ENCODE data around the gene CDC27.

- TF ChIP-seq EZH2 (IDR thresholded peaks at IDR 0.05; ENCODE audit: insufficient read depth, low read length): no peak
- TF ChIP-seq, protein P1, sequence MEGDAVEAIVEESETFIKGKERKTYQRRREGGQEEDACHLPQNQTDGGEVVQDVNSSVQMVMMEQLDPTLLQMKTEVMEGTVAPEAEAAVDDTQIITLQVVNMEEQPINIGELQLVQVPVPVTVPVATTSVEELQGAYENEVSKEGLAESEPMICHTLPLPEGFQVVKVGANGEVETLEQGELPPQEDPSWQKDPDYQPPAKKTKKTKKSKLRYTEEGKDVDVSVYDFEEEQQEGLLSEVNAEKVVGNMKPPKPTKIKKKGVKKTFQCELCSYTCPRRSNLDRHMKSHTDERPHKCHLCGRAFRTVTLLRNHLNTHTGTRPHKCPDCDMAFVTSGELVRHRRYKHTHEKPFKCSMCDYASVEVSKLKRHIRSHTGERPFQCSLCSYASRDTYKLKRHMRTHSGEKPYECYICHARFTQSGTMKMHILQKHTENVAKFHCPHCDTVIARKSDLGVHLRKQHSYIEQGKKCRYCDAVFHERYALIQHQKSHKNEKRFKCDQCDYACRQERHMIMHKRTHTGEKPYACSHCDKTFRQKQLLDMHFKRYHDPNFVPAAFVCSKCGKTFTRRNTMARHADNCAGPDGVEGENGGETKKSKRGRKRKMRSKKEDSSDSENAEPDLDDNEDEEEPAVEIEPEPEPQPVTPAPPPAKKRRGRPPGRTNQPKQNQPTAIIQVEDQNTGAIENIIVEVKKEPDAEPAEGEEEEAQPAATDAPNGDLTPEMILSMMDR (IDR thresholded peaks at IDR 0.05; ENCODE audit: insufficient read depth, low read depth, low read length): no peak
Observed at GRCh38 chr17:47204722-47205418, 15.8 kb upstream of the CDC27 start.
